Activated naive CD8-positive, alpha-beta T cell treated with anti-CD3 and anti-CD28 coated beads, Interleukin-2, amount 50 U/mL, for 24 hours (primary cell): ENCODE data around the gene HSPA4.
"Not testable (repeated sequence)": the region's sequence is repeated elsewhere in the genome, so short reads cannot be mapped to it uniquely, and the experiment has no call there.

Source experiments
- ATAC-seq: fragments of 150-1000 bp; cut with Tn5 transposase; one replicate; pipeline ENCODE4 v1.10.0; 2021
- DNase-seq: peaks from one replicate; pipeline ENCODE4 v3.0.0; 2021
- H3K27ac Mint-ChIP-seq: one replicate; pipeline ENCODE4 v1.8.0; 2021; ENCODE audit warnings: mild to moderate bottlenecking, mixed read lengths
- H3K27me3 Mint-ChIP-seq: one replicate; pipeline ENCODE4 v1.8.0; 2021; ENCODE audit warnings: mixed read lengths
- H3K36me3 Mint-ChIP-seq: one replicate; pipeline ENCODE4 v1.8.0; 2021; ENCODE audit warnings: low read depth, mixed read lengths
- H3K4me1 Mint-ChIP-seq: one replicate; pipeline ENCODE4 v1.8.0; 2021; ENCODE audit warnings: mixed read lengths
- H3K4me3 Mint-ChIP-seq: one replicate; pipeline ENCODE4 v1.8.0; 2021; ENCODE audit warnings: mild to moderate bottlenecking, moderate library complexity, mixed read lengths
- H3K9me3 Mint-ChIP-seq: one replicate; pipeline ENCODE4 v1.8.0; 2021; ENCODE audit warnings: mixed read lengths

The HSPA4 gene

GRCh38 chr5:133062276-133062675, 10.5 kb downstream of the HSPA4 start:
- Mint-ChIP-seq H3K27me3 (no peaks in the 10 kb centered on the region), H3K9me3 (no peaks in the 10 kb centered on the region), H3K27ac (peak overlapping the region; percentile 24), H3K4me1 (peaks cover 35% of the 10 kb centered on the region), H3K4me3 (no peak overlapping the region), H3K36me3 (peaks cover 29% of the 10 kb centered on the region)
- ATAC-seq (no peak), DNase-seq (no peak)

DNA sequence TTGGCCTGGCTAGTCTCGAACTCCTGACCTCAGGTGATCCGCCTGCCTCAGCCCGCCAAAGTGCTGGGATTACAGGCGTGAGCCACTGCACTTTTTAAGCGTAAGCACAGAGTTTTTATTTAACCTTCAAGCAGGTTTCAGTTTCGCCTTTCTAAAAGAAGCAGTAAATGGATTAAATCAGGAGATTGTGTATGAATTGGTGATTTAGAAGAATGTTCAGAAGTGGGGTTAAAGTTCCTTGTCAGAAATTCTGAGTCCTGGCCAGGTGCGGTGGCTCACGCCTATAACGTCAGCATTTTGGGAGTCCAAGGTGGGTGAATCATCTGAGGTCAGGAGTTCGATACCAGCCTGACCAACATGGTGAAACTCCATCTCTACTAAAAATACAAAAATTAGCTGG, 12.2 kb downstream of the HSPA4 start:
- ATAC-seq (no peak), DNase-seq (no peak)
- peak overlapping the region; percentile 18 for H3K27ac Mint-ChIP-seq
- H3K27me3 Mint-ChIP-seq, result no peaks in the 10 kb centered on the region
- H3K4me3 Mint-ChIP-seq, result no peak overlapping the region
- peaks cover 41% of the 10 kb centered on the region for H3K36me3 Mint-ChIP-seq
- peaks cover 31% of the 10 kb centered on the region for H3K4me1 Mint-ChIP-seq
- no peaks in the 10 kb centered on the region for H3K9me3 Mint-ChIP-seq

DNA sequence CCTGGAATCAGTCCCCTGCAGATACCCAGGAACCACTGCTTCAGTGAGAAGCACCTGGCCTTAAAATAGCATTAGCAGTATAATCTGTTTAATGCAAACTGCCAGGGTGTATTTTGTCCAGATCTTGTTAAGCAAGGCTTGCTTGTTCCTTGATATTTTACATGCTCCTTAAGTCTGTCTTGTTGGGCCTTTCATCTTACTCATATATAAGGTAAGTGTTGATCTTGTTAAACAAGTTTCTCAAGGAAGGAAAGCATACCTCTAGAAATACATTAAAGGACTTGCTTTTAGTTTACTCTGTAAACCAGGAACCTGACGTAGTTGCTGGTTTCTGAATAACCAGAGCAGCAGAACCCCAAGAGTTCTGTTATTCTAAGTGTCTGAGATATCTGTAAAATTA, 13.7 kb downstream of the HSPA4 start:
- H3K27me3 Mint-ChIP-seq, result no peaks in the 10 kb centered on the region
- H3K27ac Mint-ChIP-seq, result peak overlapping the region; percentile 27
- DNase-seq (no peak), ATAC-seq (no peak)
- H3K4me1 Mint-ChIP-seq, result peaks cover 25% of the 10 kb centered on the region
- peaks cover 49% of the 10 kb centered on the region for H3K36me3 Mint-ChIP-seq
- no peaks in the 10 kb centered on the region for H3K9me3 Mint-ChIP-seq
- no peak overlapping the region for H3K4me3 Mint-ChIP-seq

DNA sequence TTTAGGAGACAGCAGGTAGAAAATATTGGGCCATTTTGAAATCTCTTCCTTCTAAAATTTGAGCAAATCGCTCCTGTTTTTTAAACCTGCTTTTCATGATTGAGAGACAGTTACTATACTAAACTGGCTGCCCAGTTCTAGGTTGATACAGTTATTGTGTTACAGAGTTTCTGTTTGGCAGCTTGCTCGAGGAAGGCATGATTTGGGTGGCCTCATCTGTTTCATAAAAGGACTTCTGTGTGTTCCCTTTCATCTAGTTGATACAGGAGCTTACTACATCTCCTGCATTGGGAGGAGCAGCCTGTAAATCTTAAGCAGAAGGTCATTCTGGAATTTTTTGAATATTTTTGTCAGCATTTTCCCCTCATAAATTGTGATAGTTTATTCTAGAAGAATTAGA, 14.2 kb downstream of the HSPA4 start:
- peaks cover 23% of the 10 kb centered on the region for H3K4me1 Mint-ChIP-seq
- no peaks in the 10 kb centered on the region for H3K9me3 Mint-ChIP-seq

DNA sequence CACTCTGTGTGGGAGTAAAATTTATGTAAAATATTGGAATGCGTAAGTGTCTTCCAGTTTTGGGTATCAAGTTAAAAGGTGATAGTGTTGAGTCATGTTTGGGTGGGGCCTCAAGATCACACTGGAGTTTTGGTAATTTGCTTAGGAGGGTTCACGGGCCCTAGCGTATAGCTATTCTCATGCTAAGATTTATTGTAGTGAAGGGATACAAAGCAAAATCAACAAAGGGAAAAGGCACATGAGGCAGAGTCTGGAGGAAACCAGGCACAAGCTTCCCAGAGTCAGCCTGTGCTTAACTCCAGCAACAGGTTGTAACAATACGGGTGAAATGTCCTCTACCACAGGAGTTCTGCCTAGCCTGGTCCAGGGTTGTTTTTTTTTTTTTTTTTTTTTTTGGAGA, 20.2 kb downstream of the HSPA4 start:
- Mint-ChIP-seq H3K36me3 (peaks cover 73% of the 10 kb centered on the region), H3K27me3 (no peaks in the 10 kb centered on the region), H3K4me1 (peaks cover 8% of the 10 kb centered on the region), H3K27ac (peak overlapping the region; percentile 27), H3K4me3 (no peak overlapping the region), H3K9me3 (no peaks in the 10 kb centered on the region)
- ATAC-seq (no peak), DNase-seq (no peak)

More for the DNA sequence above, 14.2 kb downstream of the HSPA4 start:
- Mint-ChIP-seq H3K27ac (peak overlapping the region; percentile 27), H3K27me3 (no peaks in the 10 kb centered on the region), H3K36me3 (peaks cover 53% of the 10 kb centered on the region), H3K4me3 (no peak overlapping the region)
- ATAC-seq (no peak), DNase-seq (no peak)

DNA sequence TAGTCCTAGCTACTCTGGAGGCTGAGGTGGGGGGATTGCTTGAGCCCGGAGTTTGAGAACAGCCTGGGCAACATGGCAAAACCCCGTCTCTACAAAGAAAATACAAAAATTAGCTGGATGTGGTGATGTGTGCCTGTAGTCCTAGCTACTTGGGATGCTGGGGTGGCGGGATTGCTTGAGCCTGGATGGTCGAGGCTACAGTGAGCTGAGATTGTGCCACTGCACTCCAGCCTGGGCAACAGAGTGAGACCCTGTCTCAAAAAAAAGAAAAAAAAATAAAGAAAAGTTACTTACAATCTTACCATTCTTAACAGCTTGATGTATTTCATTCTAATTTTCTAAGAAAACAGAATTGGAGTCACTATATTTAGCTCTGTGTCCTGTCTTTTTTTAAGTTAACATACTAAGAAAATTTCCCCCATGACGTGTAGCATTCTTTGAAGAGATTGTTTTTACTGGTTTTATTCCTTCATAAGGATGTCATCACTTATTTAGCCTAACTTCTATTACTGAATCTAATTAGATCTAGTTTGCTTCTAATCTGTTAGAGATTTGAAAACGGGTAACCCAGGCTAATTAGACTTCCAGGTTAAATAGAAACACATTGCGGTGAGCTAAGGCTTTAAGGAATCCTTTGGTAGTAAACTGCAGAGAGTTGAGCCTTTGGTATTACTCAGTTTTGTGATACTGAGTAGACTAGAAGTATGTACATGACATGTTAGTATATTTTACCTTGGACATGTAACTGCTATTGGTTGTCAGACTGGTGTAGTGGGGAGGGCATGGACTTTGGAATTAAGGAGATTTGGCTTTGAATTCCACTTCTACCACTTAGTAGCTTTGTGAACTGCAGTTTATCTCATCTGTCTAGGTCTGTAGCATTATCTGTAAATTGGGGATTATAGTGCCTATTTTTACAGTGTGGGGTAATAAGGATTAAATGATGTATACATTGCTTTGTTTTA, 24.0 kb downstream of the HSPA4 start:
- Mint-ChIP-seq H3K9me3 (no peaks in the 10 kb centered on the region), H3K4me3 (no peak overlapping the region), H3K4me1 (peaks cover 25% of the 10 kb centered on the region), H3K36me3 (peaks cover 54% of the 10 kb centered on the region), H3K27ac (no peak overlapping the region), H3K27me3 (no peaks in the 10 kb centered on the region)
- no peak for DNase-seq
- no peak for ATAC-seq

DNA sequence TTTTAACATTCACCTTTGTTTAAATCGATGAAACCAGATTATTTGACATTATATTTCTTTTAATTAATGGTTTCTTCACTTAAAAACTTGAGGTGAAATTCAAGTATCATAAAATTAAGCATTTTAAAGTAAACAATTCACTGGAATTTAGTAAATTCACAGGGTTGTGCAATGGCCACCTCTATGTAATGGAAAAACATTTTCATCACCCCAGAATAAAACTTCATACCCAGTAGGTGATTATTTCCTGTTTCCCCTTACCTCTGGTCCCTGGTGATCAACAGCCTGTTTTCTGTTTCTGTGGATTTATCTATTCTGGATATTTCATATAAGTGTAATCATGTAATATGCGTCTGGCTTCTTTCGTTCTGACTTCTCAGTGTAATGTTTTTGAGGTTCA, 27.2 kb downstream of the HSPA4 start:
- no peaks in the 10 kb centered on the region for H3K9me3 Mint-ChIP-seq
- no peaks in the 10 kb centered on the region for H3K27me3 Mint-ChIP-seq
- peak overlapping the region; percentile 72 for H3K27ac Mint-ChIP-seq
- no peak for DNase-seq
- ATAC-seq, result no peak
- H3K4me1 Mint-ChIP-seq, result peaks cover 27% of the 10 kb centered on the region
- no peak overlapping the region for H3K4me3 Mint-ChIP-seq
- peaks cover 49% of the 10 kb centered on the region for H3K36me3 Mint-ChIP-seq

GRCh38 chr5:133081036-133081435, 29.2 kb downstream of the HSPA4 start:
- peak overlapping the region; percentile 52 for H3K27ac Mint-ChIP-seq
- H3K27me3 Mint-ChIP-seq, result no peaks in the 10 kb centered on the region
- no peak overlapping the region for H3K4me3 Mint-ChIP-seq
- H3K9me3 Mint-ChIP-seq, result no peaks in the 10 kb centered on the region
- peaks cover 51% of the 10 kb centered on the region for H3K36me3 Mint-ChIP-seq
- peaks cover 29% of the 10 kb centered on the region for H3K4me1 Mint-ChIP-seq
- DNase-seq (no peak), ATAC-seq (no peak)

GRCh38 chr5:133081703-133082102, 29.9 kb downstream of the HSPA4 start:
- Mint-ChIP-seq H3K27me3 (no peaks in the 10 kb centered on the region), H3K27ac (peak overlapping the region; percentile 52), H3K9me3 (no peaks in the 10 kb centered on the region), H3K4me1 (peaks cover 29% of the 10 kb centered on the region), H3K36me3 (peaks cover 51% of the 10 kb centered on the region), H3K4me3 (no peak overlapping the region)
- DNase-seq (no peak), ATAC-seq (no peak)

DNA sequence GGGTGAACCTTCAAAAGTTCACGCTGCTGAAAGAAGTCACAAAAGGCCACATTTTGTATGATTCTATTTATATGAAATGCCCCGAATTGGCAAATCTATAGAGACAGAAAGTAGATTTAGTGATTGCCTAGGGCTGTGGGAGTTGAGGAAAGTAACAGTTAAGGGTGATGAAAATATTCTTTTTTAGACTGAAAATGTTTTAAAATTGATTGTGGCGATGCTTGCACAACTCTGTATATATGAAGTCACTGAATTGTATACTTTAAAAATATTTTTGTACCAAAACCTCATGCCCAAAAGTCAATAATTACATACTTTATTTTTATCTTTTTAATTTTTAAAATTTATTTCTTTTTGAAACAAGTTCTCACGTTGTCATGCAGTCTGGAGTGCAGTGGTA, 30.3 kb downstream of the HSPA4 start:
- H3K36me3 Mint-ChIP-seq, result peaks cover 51% of the 10 kb centered on the region
- H3K9me3 Mint-ChIP-seq, result no peaks in the 10 kb centered on the region
- DNase-seq (no peak), ATAC-seq (no peak)
- H3K4me1 Mint-ChIP-seq, result peaks cover 29% of the 10 kb centered on the region
- no peak overlapping the region for H3K4me3 Mint-ChIP-seq
- H3K27me3 Mint-ChIP-seq, result no peaks in the 10 kb centered on the region
- no peak overlapping the region for H3K27ac Mint-ChIP-seq

GRCh38 chr5:133083901-133084300, 32.1 kb downstream of the HSPA4 start:
- no peaks in the 10 kb centered on the region for H3K27me3 Mint-ChIP-seq
- ATAC-seq (no peak), DNase-seq (no peak)
- no peaks in the 10 kb centered on the region for H3K9me3 Mint-ChIP-seq
- H3K36me3 Mint-ChIP-seq, result peaks cover 58% of the 10 kb centered on the region
- H3K27ac Mint-ChIP-seq, result no peak overlapping the region
- no peak overlapping the region for H3K4me3 Mint-ChIP-seq
- H3K4me1 Mint-ChIP-seq, result peaks cover 16% of the 10 kb centered on the region

DNA sequence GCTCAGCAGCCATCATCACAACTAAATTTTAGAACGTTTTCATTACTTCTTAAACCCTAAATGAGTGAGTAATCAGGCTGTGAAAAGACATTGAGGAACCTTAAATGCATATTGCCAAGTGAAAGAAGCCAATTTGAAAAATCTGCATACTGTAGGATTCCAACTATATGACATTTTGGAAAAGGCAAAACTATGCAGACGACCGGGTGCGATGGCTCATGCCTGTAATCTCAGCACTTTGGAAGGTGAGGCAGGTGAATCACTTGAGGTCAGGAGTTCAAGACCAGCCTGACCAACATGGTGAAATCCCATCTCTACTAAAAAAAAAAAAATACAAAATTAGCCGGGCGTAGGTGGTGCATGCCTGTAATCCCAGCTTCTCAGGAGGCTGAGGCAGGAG, 33.4 kb downstream of the HSPA4 start:
- H3K9me3 Mint-ChIP-seq, H3K4me1 Mint-ChIP-seq, H3K27me3 Mint-ChIP-seq, ATAC-seq, H3K27ac Mint-ChIP-seq, H3K4me3 Mint-ChIP-seq, DNase-seq: not testable (repeated sequence)
- H3K36me3 Mint-ChIP-seq, result peaks cover 58% of the 10 kb centered on the region

DNA sequence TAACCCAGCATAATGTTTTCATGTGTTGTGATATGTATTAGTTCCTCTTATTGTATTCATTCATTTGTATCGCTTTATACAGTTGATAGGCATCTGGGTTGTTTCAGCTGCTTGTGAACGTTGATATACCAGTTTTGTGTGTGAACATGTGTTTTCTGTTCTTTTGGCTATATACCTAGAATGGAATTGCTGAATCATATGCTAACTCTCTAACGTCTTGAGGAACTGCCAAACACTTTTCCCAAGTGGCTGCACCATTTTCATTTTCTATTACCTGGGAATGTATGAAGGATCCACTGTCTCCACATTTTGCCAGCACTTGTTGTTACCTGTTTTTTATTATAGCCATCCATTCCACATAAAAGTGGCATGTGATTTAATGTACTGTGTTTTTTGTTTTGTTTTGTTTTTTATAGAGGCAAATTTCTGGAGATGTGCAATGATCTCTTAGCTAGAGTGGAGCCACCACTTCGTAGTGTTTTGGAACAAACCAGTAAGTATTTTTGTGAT, 34.6 kb downstream of the HSPA4 start:
- Mint-ChIP-seq H3K27ac (no peak overlapping the region), H3K27me3 (no peaks in the 10 kb centered on the region), H3K4me3 (no peak overlapping the region), H3K4me1 (peaks cover 5% of the 10 kb centered on the region), H3K36me3 (peaks cover 65% of the 10 kb centered on the region), H3K9me3 (no peaks in the 10 kb centered on the region)
- DNase-seq (no peak), ATAC-seq (no peak)

DNA sequence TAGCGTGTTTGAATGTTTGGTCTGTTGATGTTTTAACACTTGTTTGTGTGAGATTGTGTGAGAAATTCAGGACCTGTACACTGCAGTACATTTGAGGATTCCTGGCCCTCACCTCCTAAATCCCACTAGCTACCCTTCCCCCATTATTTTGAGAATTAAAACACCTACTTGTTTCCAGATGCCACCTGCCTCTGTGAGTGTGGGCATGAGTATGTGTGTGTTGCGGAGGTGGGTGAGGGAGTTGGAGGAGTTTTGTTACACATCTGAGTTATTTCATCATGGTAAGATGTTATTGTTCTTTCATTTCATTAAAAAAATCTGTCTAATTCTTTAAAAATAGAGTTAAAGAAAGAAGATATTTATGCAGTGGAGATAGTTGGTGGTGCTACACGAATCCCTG, 36.3 kb downstream of the HSPA4 start:
- Mint-ChIP-seq H3K36me3 (peaks cover 69% of the 10 kb centered on the region), H3K9me3 (no peaks in the 10 kb centered on the region), H3K27ac (no peak overlapping the region), H3K4me3 (no peak overlapping the region), H3K4me1 (peaks cover 2% of the 10 kb centered on the region), H3K27me3 (no peaks in the 10 kb centered on the region)
- ATAC-seq (no peak), DNase-seq (no peak)

GRCh38 chr5:133091034-133091433, 39.2 kb downstream of the HSPA4 start:
- no peak for ATAC-seq
- DNase-seq, result no peak
- no peaks in the 10 kb centered on the region for H3K4me1 Mint-ChIP-seq
- H3K36me3 Mint-ChIP-seq, result peaks cover 68% of the 10 kb centered on the region
- H3K9me3 Mint-ChIP-seq, result no peaks in the 10 kb centered on the region
- H3K27ac Mint-ChIP-seq, result no peak overlapping the region
- no peaks in the 10 kb centered on the region for H3K27me3 Mint-ChIP-seq
- no peak overlapping the region for H3K4me3 Mint-ChIP-seq
